Measurements from ENCODE around the gene MAP4K5.

Gene MAP4K5

DNA sequence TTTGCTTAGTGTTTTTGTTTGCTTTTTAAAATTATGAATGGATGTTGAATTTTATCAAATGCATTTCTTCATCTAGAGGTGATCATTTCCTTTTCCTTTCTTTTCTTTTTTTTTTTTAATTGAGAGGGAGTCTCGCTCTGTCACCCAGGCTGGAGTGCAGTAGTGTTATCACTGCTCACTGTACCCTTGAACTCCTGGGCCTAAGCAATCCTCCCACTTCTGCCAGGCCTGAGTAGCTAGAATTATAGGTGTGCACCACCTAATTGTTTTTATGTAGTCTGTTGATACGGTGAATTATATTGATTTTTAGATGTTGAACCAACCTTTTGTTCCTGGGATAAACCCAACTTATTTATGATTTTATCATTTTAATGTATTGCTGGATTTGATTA, 134.2 kb downstream of the MAP4K5 start:
- DNase-seq: no peak

- DNase-seq: peak in 1 of 2 experiments; percentile 36
These were observed 134.8 kb downstream of the MAP4K5 start for GRCh38 chr14:50397390-50398188.

DNA sequence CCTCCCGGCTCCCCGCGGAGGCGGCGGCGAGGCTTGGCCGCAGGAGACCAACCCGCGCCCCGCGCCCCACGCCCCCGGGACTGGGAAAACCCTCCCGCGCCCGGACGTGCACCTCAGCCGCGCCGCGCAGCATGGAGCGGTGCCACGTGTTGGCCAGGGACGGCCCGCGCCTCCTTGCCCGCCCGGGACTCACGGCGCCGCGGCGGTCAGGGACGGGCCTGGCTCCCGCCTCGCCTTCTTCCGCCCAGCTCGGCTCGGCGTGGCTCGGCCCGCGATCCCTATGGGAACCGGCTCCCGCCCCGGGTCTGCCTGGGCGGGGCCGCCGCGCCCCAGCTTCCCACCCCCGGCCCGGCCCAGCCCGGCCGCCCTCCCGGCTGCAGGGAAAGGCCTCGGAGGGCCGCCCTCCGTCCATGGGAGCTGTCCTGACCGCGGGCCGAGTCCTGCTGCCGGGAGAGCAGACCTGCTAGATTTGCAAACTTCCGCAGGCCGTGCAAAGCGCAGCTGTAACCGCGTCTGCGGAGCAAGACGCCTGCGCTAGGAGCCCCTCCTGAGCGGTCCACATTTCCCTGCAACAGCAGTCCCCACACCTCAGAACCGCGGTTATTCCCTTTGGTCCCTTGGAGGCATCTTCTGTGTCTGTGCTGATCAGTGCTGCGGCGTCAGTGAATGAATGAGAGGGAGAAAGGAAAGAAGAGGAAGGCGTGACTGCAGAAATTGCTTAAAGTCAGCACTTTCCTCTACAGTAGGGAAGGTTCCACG, 135.6 kb downstream of the MAP4K5 start, which contains the start of gene CDKL1:
TSS of gene CDKL1 (minus strand) at position 251 of the 759 bp plus-strand sequence. CDS start 1,013 bp downstream, outside the sequence.
- DNase-seq: peak; percentile 50 to 92

DNA sequence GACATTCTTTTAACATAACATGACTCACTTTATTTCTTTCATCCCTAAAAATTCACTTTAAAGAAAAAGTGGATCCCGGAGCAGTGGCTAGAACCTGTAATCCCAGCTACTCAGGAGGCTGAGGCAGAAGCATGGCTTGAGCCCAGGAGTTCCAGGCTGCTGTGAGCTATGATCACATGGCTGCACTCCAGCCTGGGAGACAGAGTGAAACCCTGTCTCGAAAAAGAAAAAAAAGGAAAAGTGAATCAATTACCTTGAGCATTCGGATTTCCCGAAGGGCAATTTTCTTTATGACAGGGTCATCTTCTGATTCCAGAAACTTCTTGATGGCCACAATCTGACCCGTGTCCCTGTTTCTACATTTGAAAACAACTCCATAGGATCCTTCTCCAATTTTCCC, 136.9 kb downstream of the MAP4K5 start:
- DNase-seq: no peak

DNA sequence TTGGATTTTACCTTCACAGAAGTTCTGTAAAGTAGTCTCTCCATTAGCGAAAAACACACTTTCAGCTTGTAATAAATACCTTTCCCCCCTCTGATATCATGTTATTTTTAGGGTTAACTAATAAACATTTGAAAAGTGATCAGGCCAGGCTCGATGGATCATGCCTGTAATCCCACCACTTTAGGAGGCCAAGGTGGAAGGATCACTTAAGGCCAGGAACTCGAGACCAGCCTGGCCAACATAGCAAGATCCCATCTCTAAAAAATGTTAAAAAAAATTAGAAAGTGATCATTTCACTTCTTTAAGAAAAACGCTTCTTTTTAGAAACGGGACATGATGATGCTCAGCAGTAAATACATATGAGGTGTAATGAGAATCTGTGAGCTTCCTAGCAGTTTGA, 137.7 kb downstream of the MAP4K5 start:
- DNase-seq: no peak

DNA sequence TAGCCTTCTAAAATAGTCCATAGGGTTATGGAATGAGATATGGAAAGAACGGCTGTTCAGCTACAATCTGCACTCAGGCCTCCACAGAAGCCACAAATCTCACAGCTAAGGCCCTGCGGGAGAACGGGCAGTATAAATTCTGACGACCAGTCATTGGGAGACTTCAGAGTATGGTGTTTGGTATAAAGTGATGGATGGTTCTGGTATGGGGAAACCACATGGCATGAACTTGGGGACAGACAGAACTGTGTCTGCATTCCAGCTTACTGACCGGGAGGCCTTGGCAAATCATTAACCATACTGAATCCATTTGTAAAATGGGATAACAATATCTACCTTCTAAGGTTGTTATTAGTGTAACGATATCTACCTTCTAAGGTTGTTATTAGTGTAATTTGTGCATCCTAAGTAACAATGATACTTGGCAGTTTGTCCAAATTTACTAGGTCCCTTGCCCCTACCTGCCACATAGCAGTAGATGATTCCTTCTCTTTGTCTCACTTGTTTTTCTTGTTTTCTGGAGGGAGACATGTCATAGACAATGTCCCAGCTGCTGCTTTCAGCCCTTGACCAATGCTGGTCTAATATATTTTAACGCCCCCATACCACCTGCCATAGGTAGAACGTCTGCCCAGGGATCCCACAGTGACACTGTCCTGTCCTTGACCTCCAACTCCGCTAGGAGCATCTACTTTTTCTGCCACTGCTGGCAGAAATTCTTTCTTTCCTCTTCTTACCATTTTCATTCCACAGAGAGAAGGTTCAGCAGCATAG, 142.5 kb downstream of the MAP4K5 start:
- DNase-seq: peak in 1 of 2 experiments; percentile 27

GRCh38 chr14:50388256-50388931, 144.0 kb downstream of the MAP4K5 start:
- no peak for DNase-seq

DNA sequence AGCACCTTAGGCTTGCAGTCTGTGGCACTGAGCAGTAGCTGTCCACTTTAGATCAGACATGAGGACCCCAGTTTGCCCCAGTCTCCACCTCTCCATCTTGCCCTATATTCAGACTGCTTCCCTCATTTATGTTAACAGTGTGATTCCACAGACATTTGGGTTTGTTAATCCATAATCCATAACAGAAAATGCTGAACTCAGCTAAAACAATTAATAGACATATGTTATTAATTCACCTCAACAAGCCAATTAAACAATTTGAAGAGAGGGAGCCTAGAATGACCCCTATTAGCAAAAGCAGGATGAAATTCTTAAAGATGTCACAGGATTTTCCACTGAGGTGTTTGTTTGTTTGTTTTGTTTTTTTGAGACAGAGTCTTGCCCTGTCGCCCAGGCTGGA, 144.8 kb downstream of the MAP4K5 start:
- DNase-seq: no peak

DNA sequence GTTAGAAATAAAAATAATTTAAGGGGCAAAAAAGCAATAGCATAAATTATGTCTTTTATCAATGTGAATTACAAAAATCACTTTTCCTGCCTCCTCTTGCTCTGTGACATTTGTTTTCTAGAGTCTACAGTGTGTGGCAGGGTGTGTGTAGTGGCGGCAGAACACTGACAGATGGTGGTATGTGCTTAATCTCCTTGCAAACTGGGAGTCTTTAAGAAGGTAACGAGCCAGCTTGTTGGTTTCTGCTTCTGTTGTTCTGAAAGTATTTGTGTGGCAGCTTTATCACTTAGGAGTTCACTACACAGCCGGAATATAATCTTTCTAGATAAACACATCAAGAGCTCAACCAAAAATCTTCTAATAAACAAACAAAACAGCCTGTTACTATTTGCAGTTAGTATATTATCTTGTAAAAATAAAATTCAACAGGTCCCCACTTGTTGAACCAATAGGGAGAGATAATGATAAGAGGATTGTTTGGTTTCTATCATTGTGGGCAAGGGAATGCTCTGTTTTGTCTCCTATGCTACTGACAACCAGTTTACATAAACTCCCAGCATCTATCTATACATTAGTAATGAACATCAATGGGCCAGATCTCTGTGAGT, 148.6 kb downstream of the MAP4K5 start:
- DNase-seq: no peak

DNA sequence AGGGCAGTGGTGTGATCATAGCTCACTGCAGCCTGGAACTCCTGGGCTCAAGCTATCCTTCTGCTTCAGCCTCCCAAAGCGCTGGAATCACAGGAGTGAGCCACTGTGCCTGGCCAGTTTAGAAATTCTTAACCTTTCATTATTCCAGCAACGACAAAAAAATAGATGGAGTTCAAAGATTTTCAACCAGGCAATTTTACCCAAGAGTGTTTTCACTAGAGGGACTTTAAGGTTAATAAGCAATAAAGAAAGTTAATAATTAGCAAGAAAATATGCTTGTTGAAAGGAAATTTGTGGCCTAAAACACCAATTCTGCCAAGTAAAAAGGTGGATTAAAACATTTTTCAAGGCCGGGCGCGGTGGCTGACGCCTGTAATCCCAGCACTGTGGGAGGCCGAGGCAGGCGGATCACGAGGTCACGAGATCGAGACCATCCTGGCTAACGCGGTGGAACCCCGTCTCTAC, 150.5 kb downstream of the MAP4K5 start:
- DNase-seq: no peak

GRCh38 chr14:50381008-50381407, 151.4 kb downstream of the MAP4K5 start:
- DNase-seq: no peak

DNA sequence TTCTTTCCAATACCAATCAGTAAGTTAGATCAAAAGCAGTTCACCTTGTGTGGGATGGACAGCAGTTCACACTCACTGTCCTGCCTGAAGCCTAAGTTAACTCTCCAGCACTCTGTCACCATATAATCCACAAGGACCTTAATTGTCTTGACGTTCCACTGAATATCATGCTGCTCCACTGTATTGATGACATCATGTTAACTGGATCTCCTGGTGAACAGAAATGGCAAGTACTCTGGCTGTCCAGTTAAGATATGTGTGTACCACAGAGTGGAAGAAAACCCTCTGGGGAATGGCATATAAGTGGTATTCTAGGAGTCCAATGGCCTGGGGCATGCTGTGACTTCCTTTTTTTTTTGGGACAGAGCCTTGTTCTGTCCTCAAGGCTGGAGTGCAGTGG, 151.9 kb downstream of the MAP4K5 start:
- DNase-seq: no peak

- no peak for DNase-seq
These were observed 152.8 kb downstream of the MAP4K5 start for GRCh38 chr14:50379563-50379962.

DNA sequence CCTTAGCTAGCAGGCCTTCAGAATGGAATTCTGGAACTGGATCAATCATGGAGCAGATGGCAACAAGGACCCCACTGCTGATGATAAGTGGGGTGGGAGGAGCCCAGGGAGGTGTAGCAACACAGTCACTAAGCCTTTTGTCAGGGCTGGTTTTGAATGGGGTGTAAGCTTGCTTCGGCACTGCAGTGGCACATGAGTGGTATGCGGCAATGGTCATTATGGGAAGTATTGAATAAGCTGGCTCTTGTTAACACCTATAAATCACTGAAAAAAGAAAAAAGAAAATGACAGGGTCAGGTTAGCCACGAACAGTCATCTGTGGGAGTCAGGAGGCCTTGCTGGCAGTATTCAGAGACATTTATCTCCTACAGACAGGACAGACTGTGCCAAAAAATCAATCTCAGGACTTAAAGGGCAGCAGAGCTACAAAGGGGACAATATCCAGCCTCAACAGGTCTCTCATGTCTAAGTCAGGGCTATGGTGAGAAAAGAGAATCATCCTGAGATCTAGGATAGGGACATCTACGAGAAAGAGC, 154.8 kb downstream of the MAP4K5 start:
- DNase-seq: no peak

DNA sequence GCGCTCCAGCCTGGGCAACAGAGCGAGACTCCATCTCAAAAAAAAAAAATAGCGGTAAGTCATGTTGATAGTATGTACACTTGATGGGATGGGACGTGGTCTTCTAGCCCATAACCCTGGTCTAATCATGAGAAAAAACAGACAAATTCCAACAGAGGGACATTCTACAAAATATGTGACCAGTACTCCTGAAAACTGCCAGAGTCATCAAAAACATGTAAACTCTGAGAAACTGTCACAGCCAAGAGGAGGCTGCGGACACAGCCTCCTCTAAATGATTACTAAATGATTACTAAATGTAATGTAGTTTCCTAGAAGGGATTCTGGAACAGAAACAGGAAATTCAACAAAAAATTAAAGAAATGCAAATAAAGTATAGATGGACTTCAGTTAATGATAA, 156.6 kb downstream of the MAP4K5 start:
- DNase-seq: no peak

DNA sequence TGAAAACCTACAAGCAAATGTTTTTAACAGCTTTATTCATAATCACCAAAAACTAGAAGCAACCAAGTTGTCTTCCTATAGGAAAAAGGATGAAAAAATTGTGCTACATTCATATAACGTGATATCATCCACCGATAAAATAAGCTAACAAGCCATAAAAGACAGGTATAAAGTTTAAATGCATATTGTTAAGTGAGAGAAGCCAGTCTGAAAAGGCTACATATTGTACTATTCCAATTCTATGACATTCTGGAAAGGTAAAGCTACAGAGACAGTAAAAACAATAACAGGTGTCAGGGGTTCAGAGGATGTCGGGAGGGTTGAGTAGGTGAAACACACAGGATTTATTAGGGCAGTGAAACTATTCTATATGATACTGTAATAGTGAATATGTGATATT, 158.4 kb downstream of the MAP4K5 start:
- DNase-seq: no peak

DNA sequence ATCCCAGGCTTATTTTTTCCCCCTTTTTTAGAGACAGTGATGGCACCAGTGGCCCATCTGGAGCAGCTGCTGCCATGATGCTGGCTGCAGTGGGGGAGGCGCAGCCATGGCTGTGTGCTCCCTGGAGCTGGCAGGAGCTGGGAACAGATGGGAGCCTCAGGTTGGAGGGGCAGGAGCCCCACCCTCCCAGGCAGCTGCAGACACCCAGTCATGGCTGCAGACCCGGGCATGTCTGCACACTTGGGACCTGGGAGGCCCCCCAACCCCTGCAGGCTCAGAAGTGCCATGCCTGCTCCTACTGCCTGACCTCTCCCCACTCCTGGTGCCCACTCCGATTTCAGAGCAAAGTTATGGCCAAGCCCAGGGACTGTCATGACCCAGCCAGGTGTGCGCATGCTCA, 160.8 kb downstream of the MAP4K5 start:
- DNase-seq: peak in 1 of 2 experiments; percentile 19
